ENCODE measurements around the gene RGL1. TPM values are rescaled to one million over a fixed set of nuclear protein-coding genes. Genes with fewer than 3 reads are reported as not detected.

Gene RGL1
- total and polyA plus RNA-seq, 9 of the 15 experiments (the other 6 are each of a cell fraction or from before 2014, with no cell fraction given): under 0.01 to 0.07 (median 0.04) TPM

DNA sequence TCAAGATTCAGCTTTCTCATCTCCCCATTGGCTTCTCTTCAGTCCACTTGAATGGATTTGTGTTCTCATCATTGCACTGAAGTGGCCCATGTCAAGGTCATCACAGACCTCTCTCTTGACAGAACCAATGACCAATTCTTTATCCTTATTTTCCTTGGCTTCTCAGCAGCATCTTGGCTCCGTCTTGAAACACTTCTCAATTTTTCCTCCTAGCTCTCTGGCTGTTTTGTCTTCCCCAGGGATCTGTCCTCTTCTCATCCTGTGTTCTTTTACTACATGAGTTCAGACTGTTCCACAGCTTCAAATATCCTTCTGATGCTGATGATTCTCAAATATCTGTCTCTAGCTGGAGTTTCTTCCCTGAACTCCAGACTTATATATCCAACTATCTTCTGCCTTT lies 154.0 kb downstream of the RGL1 start:
- WGBS (ENCODE audit: insufficient coverage, low coverage, missing lambda C conversion rate): 47% methylated on average over 1 of the region's 1 CpG
- ChIA-PET POLR2A (interaction anchor here (1.0 kb wide), 1 partner anchor 38 kb away, joined by 3 read pairs; no protein-coding TSS in a partner anchor), CTCF (ENCODE audit: low intra/inter-chr PET ratio) (no interaction called here)
- no peak for DNase-seq (ENCODE audit: extremely low read depth in 1 of 4, low spot score in 3 of 4)
- Histone ChIP-seq H3K4me2 (ENCODE audit: insufficient read depth, low read length) (no peak overlapping the region), H2AFZ (ENCODE audit: low read depth, low read length) (no peak overlapping the region), H3K27me3 (ENCODE audit: control insufficient read depth in 2 of 2, insufficient read depth in 2 of 2, low read length in 2 of 2) (no peaks in the 10 kb centered on the region), H3K9ac (ENCODE audit: insufficient read depth in 1 of 2, low read depth in 2 of 2, low read length in 2 of 2) (no peak overlapping the region), H3K79me2 (ENCODE audit: control insufficient read depth, insufficient read depth, low read length) (no peaks in the 10 kb centered on the region), H3K36me3 (ENCODE audit: control insufficient read depth, insufficient read depth, low read length) (peaks cover 37% of the 10 kb centered on the region; the same call in 2 of the 3 replicates), H3K4me1 (replicated peaks in 1 of 2; ENCODE audit: control insufficient read depth in 2 of 2, insufficient read depth in 2 of 2, low read length in 2 of 2) (peaks cover 0 to 14% of the 10 kb centered on the region in 2 experiments; a peak in 3 of 5 replicates), H3K9me1 (ENCODE audit: control insufficient read depth, insufficient read depth, low read length) (no peaks in the 10 kb centered on the region), H4K20me1 (replicated peaks; ENCODE audit: control insufficient read depth, insufficient read depth, low read length) (no peaks in the 10 kb centered on the region), H3K4me3 (no peak overlapping the region), H3K9me3 (replicated peaks; ENCODE audit: control insufficient read depth, insufficient read depth, low read depth, low read length) (no peaks in the 10 kb centered on the region), H3K27ac (ENCODE audit: extremely low read depth, low read depth, low read length) (no peak overlapping the region)
- in situ Hi-C loops (cut with MboI): no loop called here
- no peak for FAIRE-seq
- TF ChIP-seq MEF2A (IDR thresholded peaks at IDR 0.05; ENCODE audit: control insufficient read depth, low read depth, low read length) (no peak), ZNF263 (CRISPR knock-in tag; IDR thresholded peaks at IDR 0.05; ENCODE audit: borderline replicate concordance) (no peak)
- intact Hi-C loops (cut with micrococcal nuclease): no loop called here
- no peak for ATAC-seq
- BruUV-seq (replicated peaks): no TSS peak

DNA sequence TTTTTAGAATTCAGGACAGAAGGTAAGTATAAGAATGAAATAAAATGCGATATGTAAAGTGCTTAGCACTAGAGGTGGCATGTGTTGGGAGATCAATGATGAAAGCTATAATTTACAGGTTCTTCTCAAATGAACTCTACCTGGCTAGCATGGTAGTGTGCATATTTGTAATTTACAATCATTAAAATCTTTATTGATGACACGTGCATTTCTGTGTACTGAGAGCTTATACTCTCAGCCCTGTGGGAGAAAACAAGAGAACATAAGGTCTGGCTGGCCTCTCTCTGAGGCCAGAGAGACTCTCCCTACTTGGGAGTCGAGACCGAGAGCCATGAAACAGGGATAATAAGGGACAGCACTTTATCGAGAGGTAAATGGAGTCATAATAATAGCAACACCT lies 156.2 kb downstream of the RGL1 start:
- ChIA-PET CTCF (ENCODE audit: low intra/inter-chr PET ratio) (no interaction called here), POLR2A (no interaction called here)
- H3K4me1 ChIP-seq (replicated peaks in 1 of 2; ENCODE audit: control insufficient read depth in 2 of 2, insufficient read depth in 2 of 2, low read length in 2 of 2): peaks cover 0 to 14% of the 10 kb centered on the region in 2 experiments; a peak in 3 of 5 replicates
- H3K9me1 ChIP-seq (ENCODE audit: control insufficient read depth, insufficient read depth, low read length): no peaks in the 10 kb centered on the region
- no peaks in the 10 kb centered on the region for H3K79me2 ChIP-seq (ENCODE audit: control insufficient read depth, insufficient read depth, low read length)
- no peaks in the 10 kb centered on the region for H3K27me3 ChIP-seq (ENCODE audit: control insufficient read depth in 2 of 2, insufficient read depth in 2 of 2, low read length in 2 of 2)
- no TSS peak for BruUV-seq (replicated peaks)
- intact Hi-C loops (cut with micrococcal nuclease): no loop called here
- no peak overlapping the region for H3K4me3 ChIP-seq
- WGBS (ENCODE audit: insufficient coverage, low coverage, missing lambda C conversion rate): 87% methylated on average over 5 of the region's 5 CpGs
- H3K9me3 ChIP-seq (replicated peaks; ENCODE audit: control insufficient read depth, insufficient read depth, low read depth, low read length): no peaks in the 10 kb centered on the region
- no peak overlapping the region for H3K27ac ChIP-seq (ENCODE audit: extremely low read depth, low read depth, low read length)
- no peak for ATAC-seq
- no peak overlapping the region for H3K9ac ChIP-seq (ENCODE audit: insufficient read depth in 1 of 2, low read depth in 2 of 2, low read length in 2 of 2)
- no peaks in the 10 kb centered on the region for H4K20me1 ChIP-seq (replicated peaks; ENCODE audit: control insufficient read depth, insufficient read depth, low read length)
- in situ Hi-C loops (cut with MboI): no loop called here
- no peak for TF ChIP-seq ZNF324 (CRISPR knock-in tag; IDR thresholded peaks at IDR 0.05)
- TF ChIP-seq MED1 (CRISPR knock-in tag; IDR thresholded peaks at IDR 0.05; ENCODE audit: borderline replicate concordance): no peak
- 0 out of 2 replicates have a peak, but pooled peaks have one; percentile 9 for TF ChIP-seq C11orf30 (IDR thresholded peaks at IDR 0.05; ENCODE audit: low read depth)
- no peak for TF ChIP-seq DIDO1 (tag; IDR thresholded peaks at IDR 0.05; ENCODE audit: low read depth)
- no peak for TF ChIP-seq NFE2L1 (tag; IDR thresholded peaks at IDR 0.05; ENCODE audit: borderline replicate concordance, low read depth)
- TF ChIP-seq ZNF316 (IDR thresholded peaks at IDR 0.05): 0 out of 2 replicates have a peak, but pooled peaks have one; percentile 29
- DNase-seq (ENCODE audit: extremely low read depth in 1 of 4, low spot score in 3 of 4): no peak
- no peak for FAIRE-seq
- H3K4me2 ChIP-seq (ENCODE audit: insufficient read depth, low read length): no peak overlapping the region
- H2AFZ ChIP-seq (ENCODE audit: low read depth, low read length): no peak overlapping the region
- peaks cover 42% of the 10 kb centered on the region; the same call in 2 of the 3 replicates for H3K36me3 ChIP-seq (ENCODE audit: control insufficient read depth, insufficient read depth, low read length)

Measured in K562 (cell line).